ENCODE data around the gene TRPM3.

Gene TRPM3

GRCh38 chr9:70692431-70692830 is 429.0 kb downstream of the TRPM3 start:
- no peak for TF ChIP-seq CTCF (IDR thresholded peaks at IDR 0.05; ENCODE audit: poor library complexity, severe bottlenecking)
- Histone ChIP-seq H3K27me3 (ENCODE audit: insufficient read depth, poor library complexity, severe bottlenecking) (peaks cover 26% of the 10 kb centered on the region), H3K4me3 (ENCODE audit: severe bottlenecking) (no peak overlapping the region), H3K4me1 (ENCODE audit: insufficient read depth, poor library complexity, severe bottlenecking) (no peaks in the 10 kb centered on the region), H3K9me3 (ENCODE audit: severe bottlenecking) (no peaks in the 10 kb centered on the region), H3K36me3 (ENCODE audit: low read depth) (no peaks in the 10 kb centered on the region), H3K27ac (ENCODE audit: poor library complexity, severe bottlenecking) (no peak overlapping the region)
- ATAC-seq (ENCODE audit: low read depth) (no peak), DNase-seq (ENCODE audit: low spot score) (no peak)

GRCh38 chr9:70688704-70689103 is 432.7 kb downstream of the TRPM3 start:
- no peak for ATAC-seq (ENCODE audit: low read depth)
- TF ChIP-seq CTCF (IDR thresholded peaks at IDR 0.05; ENCODE audit: poor library complexity, severe bottlenecking) = no peak

GRCh38 chr9:70683841-70684240 is 437.6 kb downstream of the TRPM3 start:
- no peaks in the 10 kb centered on the region for H3K36me3 ChIP-seq (ENCODE audit: low read depth)
- no peaks in the 10 kb centered on the region for H3K4me1 ChIP-seq (ENCODE audit: insufficient read depth, poor library complexity, severe bottlenecking)
- DNase-seq (ENCODE audit: low spot score) (no peak), ATAC-seq (ENCODE audit: low read depth) (no peak)
- H3K27ac ChIP-seq (ENCODE audit: poor library complexity, severe bottlenecking) = no peak overlapping the region
- H3K4me3 ChIP-seq (ENCODE audit: severe bottlenecking) = no peak overlapping the region
- TF ChIP-seq CTCF (IDR thresholded peaks at IDR 0.05; ENCODE audit: poor library complexity, severe bottlenecking) = no peak
- no peaks in the 10 kb centered on the region for H3K27me3 ChIP-seq (ENCODE audit: insufficient read depth, poor library complexity, severe bottlenecking)
- no peaks in the 10 kb centered on the region for H3K9me3 ChIP-seq (ENCODE audit: severe bottlenecking)

More at GRCh38 chr9:70688704-70689103, 432.7 kb downstream of the TRPM3 start:
- Histone ChIP-seq H3K36me3 (ENCODE audit: low read depth) (no peaks in the 10 kb centered on the region), H3K4me1 (ENCODE audit: insufficient read depth, poor library complexity, severe bottlenecking) (no peaks in the 10 kb centered on the region), H3K4me3 (ENCODE audit: severe bottlenecking) (no peak overlapping the region), H3K9me3 (ENCODE audit: severe bottlenecking) (no peaks in the 10 kb centered on the region), H3K27ac (ENCODE audit: poor library complexity, severe bottlenecking) (no peak overlapping the region), H3K27me3 (ENCODE audit: insufficient read depth, poor library complexity, severe bottlenecking) (peaks cover 26% of the 10 kb centered on the region)
- DNase-seq (ENCODE audit: low spot score) = no peak

GRCh38 chr9:70682298-70682697 is 439.1 kb downstream of the TRPM3 start:
- H3K9me3 ChIP-seq (ENCODE audit: severe bottlenecking) = no peaks in the 10 kb centered on the region
- TF ChIP-seq CTCF (IDR thresholded peaks at IDR 0.05; ENCODE audit: poor library complexity, severe bottlenecking) = no peak
- no peak for DNase-seq (ENCODE audit: low spot score)
- H3K27me3 ChIP-seq (ENCODE audit: insufficient read depth, poor library complexity, severe bottlenecking) = no peaks in the 10 kb centered on the region
- ATAC-seq (ENCODE audit: low read depth) = no peak
- H3K27ac ChIP-seq (ENCODE audit: poor library complexity, severe bottlenecking) = no peak overlapping the region
- no peaks in the 10 kb centered on the region for H3K4me1 ChIP-seq (ENCODE audit: insufficient read depth, poor library complexity, severe bottlenecking)
- H3K4me3 ChIP-seq (ENCODE audit: severe bottlenecking) = no peak overlapping the region
- H3K36me3 ChIP-seq (ENCODE audit: low read depth) = no peaks in the 10 kb centered on the region

GRCh38 chr9:70679845-70680244 is 441.6 kb downstream of the TRPM3 start:
- ATAC-seq (ENCODE audit: low read depth) = no peak
- no peak for TF ChIP-seq CTCF (IDR thresholded peaks at IDR 0.05; ENCODE audit: poor library complexity, severe bottlenecking)
- DNase-seq (ENCODE audit: low spot score) = no peak
- H3K4me3 ChIP-seq (ENCODE audit: severe bottlenecking) = no peak overlapping the region
- no peak overlapping the region for H3K27ac ChIP-seq (ENCODE audit: poor library complexity, severe bottlenecking)
- H3K9me3 ChIP-seq (ENCODE audit: severe bottlenecking) = no peaks in the 10 kb centered on the region
- H3K4me1 ChIP-seq (ENCODE audit: insufficient read depth, poor library complexity, severe bottlenecking) = no peaks in the 10 kb centered on the region
- no peaks in the 10 kb centered on the region for H3K36me3 ChIP-seq (ENCODE audit: low read depth)
- no peaks in the 10 kb centered on the region for H3K27me3 ChIP-seq (ENCODE audit: insufficient read depth, poor library complexity, severe bottlenecking)

Data from RWPE2 (cell line).